Stimulated activated CD4-positive, alpha-beta T cell treated with anti-CD3 and anti-CD28 coated beads, TNF-alpha, amount 100 ng/mL, for 1 hour (primary cell): Measurements from ENCODE around the gene TROAP.
"Not testable (repeated sequence)": the region's sequence is repeated elsewhere in the genome, so short reads cannot be mapped to it uniquely, and the experiment has no call there.

ENCODE experiments used
- DNase-seq, 3 donors: peaks; one replicate each; pipeline ENCODE4 v3.0.0-alpha.2; 2020; ENCODE audit warnings: low read depth in 3 of 3, low spot score in 1 of 3

Gene TROAP

DNA sequence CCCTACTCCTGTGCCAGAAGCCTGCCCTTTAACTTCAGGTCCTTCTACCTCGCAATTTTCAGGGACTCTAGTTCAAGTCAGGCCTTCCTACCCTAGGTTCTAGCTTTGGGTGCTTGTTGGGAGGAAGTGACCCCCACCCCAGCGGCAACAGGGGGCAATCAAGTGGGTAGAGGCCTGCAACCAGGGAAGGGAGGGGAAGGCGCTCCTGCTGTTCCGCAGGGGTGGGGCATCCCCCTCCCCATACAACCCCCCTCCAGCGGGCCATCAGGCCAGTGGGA is 28.3 kb upstream of the TROAP start:
- DNase-seq, result no peak

DNA sequence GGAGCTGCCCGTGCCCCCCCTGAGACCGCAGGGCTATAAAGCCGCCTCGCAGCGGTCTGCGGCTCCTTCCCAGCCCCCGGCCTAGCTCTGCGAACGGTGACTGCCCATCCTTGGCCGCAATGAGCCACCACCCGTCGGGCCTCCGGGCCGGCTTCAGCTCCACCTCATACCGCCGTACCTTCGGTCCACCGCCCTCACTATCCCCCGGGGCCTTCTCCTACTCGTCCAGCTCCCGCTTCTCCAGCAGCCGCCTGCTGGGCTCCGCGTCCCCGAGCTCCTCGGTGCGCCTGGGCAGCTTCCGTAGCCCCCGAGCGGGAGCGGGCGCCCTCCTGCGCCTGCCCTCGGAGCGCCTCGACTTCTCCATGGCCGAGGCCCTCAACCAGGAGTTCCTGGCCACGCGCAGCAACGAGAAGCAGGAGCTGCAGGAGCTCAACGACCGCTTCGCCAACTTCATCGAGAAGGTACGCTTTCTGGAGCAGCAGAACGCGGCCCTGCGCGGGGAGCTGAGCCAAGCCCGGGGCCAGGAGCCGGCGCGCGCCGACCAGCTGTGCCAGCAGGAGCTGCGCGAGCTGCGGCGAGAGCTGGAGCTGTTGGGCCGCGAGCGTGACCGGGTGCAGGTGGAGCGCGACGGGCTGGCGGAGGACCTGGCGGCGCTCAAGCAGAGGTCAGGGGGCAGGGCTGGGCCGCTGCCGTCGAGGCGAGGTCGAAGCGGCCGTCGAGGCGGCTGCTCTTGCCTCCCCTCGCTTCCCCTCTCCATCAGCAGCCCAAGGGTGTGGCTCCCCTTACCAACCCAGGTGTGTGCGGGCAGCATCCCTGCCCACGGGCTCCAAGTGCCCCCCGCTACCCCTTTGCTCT is 27.7 kb upstream of the TROAP start, which contains the start of gene PRPH:
Gene PRPH, plus strand, starts transcription at position 66 of the 855 bp plus-strand sequence. Its CDS starts 54 bp downstream, at position 120.
- DNase-seq, result peak in 1 of 3 donors; percentile 11

DNA sequence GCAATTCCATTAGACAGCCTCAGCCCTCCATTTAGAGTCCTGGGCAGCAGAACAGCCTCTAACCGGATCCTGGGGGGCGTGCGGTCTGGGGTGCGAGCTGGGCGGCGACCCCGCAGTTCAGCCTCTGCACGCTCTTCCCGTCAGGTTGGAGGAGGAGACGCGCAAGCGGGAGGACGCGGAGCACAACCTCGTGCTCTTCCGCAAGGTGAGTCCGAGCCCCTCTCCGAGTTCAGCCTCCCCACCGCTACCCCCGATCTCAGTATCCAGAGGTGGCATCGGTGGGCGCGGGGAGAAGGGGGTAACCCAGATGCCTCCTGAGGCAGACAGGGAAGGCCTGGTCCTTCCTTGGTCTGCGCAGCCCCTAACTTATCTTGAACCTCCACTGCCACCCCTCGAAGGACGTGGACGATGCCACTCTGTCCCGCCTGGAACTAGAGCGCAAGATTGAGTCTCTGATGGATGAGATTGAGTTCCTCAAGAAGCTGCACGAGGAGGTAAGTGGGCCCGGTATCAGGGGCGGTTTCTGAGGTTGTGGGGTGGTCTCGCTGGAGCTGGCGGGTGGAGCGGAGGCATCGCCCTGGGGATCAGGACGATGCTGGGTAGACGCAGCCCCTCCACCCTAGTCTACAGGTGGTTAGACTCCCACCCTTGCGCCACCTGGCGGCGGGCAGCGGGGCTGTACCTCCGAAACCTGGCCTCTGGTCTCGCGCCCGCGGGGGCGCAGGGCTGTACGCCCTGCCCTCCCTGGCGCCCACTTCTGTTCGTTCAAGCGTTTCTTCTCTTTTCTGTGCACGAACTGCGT is 26.8 kb upstream of the TROAP start:
- DNase-seq, result peak in 2 of 3 donors; percentile 33 to 58

DNA sequence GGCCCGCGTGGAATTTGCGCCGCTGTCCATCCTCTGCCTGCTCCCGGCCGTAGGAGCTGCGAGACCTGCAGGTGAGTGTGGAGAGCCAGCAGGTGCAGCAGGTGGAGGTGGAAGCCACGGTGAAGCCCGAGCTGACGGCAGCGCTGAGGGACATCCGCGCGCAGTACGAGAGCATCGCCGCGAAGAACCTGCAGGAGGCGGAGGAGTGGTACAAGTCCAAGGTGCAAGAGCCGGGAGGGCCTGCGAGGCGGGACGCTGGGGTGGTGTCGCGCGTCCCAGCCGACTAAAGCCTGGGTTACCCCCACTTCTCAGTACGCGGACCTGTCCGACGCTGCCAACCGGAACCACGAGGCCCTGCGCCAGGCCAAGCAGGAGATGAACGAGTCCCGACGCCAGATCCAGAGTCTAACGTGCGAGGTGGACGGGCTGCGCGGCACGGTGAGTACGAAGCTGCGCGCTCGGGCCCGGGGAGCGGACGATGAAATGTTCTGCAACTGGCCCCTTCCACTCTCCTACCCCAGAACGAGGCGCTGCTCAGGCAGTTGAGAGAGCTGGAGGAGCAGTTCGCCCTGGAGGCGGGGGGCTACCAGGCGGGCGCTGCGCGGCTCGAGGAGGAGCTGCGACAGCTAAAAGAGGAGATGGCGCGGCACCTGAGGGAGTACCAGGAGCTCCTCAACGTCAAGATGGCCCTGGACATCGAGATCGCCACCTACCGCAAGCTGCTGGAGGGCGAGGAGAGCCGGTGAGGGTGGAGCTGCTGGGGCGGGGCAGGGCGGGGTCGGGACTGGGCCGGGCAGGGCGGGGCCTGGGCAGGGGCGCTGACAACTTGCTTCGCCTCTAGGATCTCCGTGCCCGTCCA is 26.0 kb upstream of the TROAP start:
- DNase-seq, result no peak

DNA sequence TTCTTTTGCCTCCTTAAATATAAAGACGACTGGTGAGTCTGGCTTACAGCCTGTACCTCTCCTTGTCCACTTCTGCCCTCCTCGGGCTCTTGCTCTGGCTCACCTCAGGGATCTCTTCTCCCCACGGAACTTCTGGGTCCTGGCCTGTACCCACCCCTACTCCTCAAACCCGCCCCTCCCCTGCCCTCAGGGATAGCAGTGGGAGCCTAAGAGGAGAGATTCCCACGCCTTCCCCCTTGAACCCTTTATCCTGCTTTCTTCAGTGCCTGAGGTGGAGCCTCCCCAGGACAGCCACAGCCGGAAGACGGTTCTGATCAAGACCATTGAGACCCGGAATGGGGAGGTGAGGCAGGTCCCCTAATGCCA is 25.4 kb upstream of the TROAP start:
- DNase-seq, result no peak

DNA sequence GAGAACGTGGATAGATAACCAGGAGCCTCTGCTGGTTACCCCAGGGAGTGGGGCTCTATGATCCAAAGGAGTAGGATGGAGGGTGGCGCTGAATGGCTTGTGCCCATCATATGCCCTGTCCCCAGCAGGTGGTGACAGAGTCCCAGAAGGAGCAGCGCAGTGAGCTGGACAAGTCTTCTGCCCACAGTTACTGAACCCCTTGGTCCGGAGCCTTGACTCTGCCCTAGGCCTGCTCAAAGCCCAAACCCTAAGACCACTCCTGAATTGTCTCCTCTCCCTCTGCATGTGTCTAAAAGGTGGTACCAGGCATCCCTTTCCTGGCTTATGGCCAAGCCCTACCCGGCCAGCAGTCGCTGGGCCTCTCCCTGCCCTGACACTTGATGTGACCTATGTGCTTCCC is 24.9 kb upstream of the TROAP start:
- no peak for DNase-seq

DNA sequence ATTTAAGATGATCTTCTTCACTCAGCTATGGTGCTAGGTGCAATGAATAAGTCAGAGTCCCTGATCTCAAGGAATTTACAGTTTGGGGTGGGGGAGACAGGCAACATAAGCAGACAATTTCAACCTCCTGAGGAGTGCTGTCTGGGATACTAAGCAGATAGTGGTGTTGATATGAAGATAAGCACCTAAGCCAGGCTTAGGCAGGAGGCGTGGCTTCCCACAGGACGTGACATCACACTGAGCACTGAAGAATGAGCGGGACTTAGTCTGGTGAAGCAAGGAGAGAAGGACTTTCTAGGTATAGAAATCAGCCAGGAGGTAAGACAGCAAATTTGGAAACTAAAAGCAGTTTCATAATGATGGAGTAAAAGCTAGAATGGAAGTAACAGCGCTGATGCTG is 21.3 kb upstream of the TROAP start:
- no peak for DNase-seq

DNA sequence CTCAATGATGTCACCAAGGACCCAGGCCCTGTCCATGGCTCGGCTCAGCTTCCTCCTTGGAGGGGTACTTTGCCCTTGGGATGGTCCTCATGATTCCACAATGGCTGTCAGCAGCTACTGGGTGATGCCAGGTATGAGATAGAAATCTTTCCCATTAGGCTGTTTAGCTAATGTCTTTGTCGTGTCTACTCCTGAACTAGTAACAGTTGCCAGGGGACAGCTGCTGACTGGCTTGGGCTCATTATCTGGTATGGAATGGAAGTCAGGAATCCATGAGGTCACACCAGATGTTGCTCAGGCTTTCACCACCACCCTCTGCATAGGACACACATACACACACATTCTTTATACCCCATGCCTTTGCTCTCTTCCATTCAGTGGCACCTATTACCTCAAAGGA is 18.9 kb upstream of the TROAP start:
- no peak for DNase-seq

DNA sequence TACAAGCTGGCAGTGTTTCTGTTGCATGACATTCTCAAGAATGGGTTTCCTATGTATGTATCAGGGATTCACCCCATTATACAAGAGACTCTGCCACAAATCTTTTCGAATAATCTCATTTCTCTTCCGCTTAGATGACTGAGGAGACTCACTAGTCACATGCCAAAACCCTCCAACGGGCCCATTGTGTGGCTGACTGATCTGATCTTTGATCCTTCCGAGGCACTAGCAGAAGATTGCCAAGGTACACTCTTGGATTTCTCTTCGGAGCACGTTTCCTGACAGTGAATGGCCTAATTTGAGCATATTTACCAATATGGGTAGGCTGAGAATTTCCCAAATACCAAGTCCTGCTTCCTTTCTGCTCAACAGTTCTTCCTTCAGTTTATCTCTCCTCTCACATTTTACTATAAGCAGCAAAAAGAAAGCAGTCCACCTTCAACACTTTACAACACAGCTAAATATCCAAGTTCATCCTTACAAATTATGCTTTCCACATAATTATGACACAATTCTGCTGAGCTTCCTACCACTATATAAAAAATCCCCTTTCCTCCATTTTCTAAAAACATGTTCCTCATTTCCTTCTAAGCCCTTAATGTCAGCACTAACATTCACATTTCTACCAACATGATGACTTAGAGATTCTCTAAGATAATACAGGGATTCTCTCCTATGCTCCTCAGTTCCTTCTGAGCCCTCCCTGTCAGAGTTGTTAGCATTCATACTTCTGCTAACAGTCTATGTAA is 17.1 kb upstream of the TROAP start:
- DNase-seq, result no peak

DNA sequence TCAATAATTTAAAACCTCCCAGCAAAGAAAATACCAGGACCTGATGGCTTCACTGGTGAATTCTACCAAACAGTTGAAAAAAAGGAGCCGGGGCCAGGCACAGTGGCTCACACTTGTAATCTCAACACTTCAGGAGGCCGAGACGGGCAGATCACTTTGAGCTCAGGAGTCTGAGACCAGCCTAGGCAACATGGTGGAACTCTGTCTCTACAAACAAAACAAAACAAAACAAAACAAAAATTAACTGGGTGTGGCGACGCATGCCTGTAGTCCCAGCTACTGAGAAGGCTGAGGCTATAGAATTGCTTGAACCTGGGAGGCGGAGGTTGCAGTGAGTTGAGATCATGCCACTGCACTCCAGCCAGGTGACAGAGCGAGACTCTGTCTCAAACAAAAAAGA is 13.7 kb upstream of the TROAP start:
- no peak for DNase-seq

DNA sequence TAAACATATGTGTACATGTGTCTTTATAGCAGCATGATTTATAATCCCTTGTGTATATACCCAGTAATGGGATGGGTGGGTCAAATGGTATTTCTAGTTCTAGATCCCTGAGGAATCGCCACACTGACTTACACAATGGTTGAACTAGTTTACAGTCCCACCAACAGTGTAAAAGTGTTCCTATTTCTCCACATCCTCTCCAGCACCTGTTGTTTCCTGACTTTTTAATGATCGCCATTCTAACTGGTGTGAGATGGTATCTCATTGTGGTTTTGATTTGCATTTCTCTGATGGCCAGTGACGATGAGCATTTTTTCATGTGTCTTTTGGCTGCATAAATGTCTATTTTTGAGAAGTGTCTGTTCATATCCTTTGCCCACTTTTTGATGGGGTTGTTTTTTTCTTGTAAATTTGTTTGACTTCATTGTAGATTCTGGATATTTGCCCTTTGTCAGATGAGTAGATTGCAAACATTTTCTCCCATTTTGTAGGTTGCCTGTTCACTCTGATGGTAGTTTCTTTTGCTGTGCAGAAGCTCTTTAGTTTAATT is 12.5 kb upstream of the TROAP start:
- DNase-seq, result not testable (repeated sequence)

DNA sequence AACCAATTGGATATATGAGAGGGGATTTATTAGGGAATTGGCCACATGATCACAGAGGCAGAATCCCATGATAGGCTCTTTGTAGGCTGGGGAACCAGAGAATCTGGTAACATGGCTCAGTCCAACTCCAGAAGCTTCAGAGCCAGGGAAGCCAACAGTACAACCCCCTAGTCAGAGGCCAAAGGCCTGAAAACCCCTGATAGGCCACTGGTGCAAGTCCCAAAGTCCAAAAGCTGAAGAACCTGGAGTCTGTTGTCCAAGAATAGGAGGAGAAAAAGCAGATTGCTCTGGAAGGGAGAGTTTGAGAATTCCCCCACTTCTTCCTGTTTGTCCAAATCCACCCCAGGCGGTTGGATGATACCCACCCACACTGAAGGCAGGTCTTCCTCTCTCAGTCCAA is 8.2 kb upstream of the TROAP start:
- DNase-seq, result no peak

DNA sequence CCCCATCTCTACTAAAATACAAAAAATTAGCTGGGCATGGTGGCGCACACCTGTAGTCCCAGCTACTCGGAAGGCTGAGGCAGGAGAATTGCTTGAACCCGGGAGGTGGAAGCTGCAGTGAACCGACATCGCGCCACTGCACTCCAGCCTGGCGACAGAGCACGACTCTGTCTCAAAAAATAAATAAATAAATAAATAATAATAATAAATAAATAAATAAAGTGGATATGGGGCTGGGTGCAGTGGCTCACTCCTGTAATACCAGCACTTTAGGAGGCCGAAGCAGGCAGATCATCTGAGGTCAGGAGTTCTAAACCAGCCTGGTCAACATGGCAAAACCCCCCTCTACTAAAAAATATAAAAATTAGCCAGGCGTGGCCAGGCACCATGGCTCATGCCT is 5.9 kb upstream of the TROAP start:
- DNase-seq, result not testable (repeated sequence)

DNA sequence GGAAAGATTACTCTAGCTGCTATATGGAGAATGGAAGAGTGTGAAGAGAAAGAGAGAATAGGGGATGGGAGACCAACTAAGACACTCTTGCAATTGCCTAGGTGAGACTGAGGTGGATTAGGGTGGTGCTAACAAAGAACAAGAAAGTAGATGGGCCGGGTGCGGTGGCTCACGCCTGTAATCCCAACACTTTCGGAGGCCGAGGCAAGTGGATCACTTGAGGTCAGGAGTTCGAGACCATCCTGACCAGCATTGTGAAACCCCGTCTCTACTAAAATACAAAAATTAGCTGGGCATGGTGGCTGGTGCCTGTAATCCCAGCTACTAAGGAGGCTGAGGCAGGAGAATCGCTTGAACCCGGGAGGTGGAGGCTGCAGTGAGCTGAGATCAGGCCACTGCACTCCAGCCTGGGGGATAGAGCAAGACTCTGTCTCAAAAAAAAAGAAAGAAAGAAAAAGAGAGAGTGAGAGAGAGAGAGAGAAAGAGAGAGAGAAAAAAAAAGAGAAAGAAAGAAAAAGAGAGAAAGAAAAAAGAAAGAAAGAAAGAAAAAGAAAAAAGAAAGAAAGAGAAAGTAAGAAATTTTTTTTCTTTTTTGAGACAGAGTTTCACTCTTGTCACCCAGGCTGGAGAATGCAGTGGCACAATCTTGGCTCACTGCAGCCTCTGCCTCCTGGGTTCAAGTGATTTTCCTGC is 2.5 kb upstream of the TROAP start:
- DNase-seq, result not testable (repeated sequence)

DNA sequence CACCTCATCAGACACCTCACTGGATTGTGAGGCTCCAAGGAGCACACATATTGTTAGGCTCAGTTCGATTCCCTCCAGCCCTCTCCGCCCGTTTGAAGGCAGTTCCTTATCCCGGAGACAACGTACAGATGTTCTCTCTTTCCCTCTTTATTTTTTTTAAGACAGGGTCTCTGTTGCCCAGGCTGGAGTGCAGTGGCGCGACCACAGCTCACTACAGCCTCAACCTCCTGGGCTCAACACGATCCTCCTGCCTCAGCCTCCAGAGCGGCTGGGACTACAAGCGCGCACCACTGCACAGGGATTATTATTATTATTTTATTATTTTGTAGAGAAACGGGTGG is 718 bp upstream of the TROAP start:
- DNase-seq, result no peak

DNA sequence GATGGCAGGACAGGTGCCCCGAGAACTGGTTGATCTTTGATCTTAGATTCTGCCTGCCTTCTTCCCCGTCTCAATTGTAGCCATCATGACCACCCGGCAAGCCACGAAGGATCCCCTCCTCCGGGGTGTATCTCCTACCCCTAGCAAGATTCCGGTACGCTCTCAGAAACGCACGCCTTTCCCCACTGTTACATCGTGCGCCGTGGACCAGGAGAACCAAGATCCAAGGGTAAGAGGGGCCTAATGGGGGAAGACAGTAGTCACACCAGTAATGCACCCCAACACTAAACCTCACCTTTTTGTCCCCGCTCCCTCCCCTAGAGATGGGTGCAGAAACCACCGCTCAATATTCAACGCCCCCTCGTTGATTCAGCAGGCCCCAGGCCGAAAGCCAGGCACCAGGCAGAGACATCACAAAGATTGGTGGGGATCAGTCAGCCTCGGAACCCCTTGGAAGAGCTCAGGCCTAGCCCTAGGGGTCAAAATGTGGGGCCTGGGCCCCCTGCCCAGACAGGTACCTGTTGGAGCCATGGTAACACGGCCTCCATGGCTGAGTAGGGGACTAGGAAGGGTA is 556 bp downstream of the TROAP start:
- no peak for DNase-seq

DNA sequence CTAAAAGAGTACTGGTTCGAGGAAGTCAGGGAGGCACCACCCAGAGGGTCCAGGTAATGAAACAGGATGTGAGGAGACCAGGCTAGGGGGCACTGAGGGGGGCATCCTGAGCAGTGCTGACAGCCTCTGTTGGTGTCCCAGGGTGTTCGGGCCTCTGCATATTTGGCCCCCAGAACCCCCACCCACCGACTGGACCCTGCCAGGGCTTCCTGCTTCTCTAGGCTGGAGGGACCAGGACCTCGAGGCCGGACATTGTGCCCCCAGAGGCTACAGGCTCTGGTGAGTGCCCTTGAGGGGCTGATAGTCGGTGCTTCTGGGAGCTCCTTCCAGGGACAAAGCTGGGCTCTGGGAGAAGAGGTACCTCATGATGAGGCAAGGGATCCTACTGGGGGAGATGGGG is 2.6 kb downstream of the TROAP start:
- DNase-seq, result no peak

DNA sequence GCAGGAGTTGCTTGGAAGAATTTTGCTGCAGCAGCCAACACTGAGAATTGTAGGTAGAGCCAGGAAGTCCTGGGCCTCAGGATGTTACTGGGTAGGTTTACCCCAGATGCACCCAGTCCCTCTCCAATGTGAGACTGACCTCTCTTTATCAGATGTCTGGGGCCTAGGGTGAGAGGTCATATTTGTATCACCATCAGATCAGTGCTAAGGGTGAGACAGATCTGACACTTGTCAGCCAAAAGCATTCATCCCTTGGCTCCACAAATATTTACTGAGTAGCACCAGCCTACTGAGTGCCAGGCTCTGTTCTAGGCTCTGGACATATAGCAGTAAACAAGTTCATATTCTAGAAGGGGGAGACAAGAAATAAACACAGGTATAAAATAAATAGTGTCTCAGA is 4.3 kb downstream of the TROAP start:
- DNase-seq, result no peak

DNA sequence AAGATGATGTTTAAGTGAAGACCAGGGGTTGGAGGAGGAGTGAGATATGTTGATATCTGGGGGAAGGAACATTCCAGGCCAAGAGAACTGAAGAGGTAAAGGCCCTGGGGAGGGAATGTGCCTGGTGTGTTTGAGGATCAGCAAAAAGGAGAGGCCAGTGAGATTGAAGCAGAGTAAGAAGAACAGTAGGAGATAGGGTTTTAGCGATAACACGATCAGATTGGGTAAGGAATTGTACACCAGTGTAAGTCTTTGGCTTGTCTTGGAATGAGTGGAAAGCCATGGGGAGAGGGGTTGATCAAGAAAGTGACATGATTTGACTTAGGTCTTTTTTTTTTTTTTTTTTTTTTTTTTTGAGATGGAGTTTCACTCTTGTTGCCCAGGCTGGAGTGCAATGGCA is 4.8 kb downstream of the TROAP start:
- DNase-seq, result no peak

DNA sequence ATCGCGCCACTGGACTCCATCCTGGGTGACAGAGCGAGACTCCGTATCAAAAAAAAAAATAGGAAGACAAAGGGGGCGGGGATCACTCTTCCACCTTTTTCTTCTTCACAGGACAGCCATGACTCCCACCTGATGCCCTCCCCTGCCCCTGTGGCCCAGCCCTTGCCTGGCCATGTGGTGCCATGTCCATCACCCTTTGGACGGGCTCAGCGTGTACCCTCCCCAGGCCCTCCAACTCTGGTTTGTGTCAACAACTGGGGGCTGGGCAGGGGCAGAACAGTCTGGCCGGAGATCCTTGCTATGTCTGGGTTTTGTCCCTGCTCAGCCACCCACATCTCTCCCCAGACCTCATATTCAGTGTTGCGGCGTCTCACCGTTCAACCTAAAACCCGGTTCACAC is 5.8 kb downstream of the TROAP start:
- no peak for DNase-seq
